AG20443 (cell line): ENCODE data around the gene MGME1.
"Not testable (repeated sequence)": the region's sequence is repeated elsewhere in the genome, so short reads cannot be mapped to it uniquely, and the experiment has no call there.

ENCODE experiments used
- DNase-seq: peaks from one replicate; pipeline ENCODE4 v3.0.0; 2012; ENCODE audit warnings: low spot score, mixed read lengths

MGME1 gene

GRCh38 chr20:17960400-17960885, 8.4 kb upstream of the MGME1 start:
- DNase-seq, result not testable (repeated sequence)

GRCh38 chr20:17960927-17961586, 7.8 kb upstream of the MGME1 start:
- no peak for DNase-seq

GRCh38 chr20:17961587-17961940, 7.3 kb upstream of the MGME1 start:
- DNase-seq, result no peak

- DNase-seq, result no peak
Measured at GRCh38 chr20:17963114-17963897, 5.5 kb upstream of the MGME1 start.

GRCh38 chr20:17964073-17964472, 4.7 kb upstream of the MGME1 start:
- DNase-seq, result no peak

- DNase-seq, result no peak
Measured at GRCh38 chr20:17964632-17965031, 4.2 kb upstream of the MGME1 start.

- no peak for DNase-seq
Measured at GRCh38 chr20:17965042-17965697, 3.6 kb upstream of the MGME1 start.

- DNase-seq, result peak; percentile 28
Measured at GRCh38 chr20:17966432-17967310, 2.1 kb upstream of the MGME1 start.

GRCh38 chr20:17967521-17968365, 1.1 kb upstream of the MGME1 start:
- DNase-seq, result peak; percentile 19

GRCh38 chr20:17969278-17969883, 563 bp downstream of the MGME1 start:
- DNase-seq, result peak; percentile 27

GRCh38 chr20:17969884-17970409, 1.1 kb downstream of the MGME1 start:
- peak; percentile 44 for DNase-seq

- peak; percentile 49 for DNase-seq
Measured at GRCh38 chr20:17971300-17972013, 2.6 kb downstream of the MGME1 start.

GRCh38 chr20:17972121-17972520, 3.3 kb downstream of the MGME1 start:
- DNase-seq, result no peak

GRCh38 chr20:17976305-17976704, 7.5 kb downstream of the MGME1 start:
- no peak for DNase-seq

GRCh38 chr20:17985388-17986018, 16.7 kb downstream of the MGME1 start:
- no peak for DNase-seq

- no peak for DNase-seq
Measured at GRCh38 chr20:17987988-17988387, 19.2 kb downstream of the MGME1 start.

GRCh38 chr20:17990278-17990972, 21.6 kb downstream of the MGME1 start:
- no peak for DNase-seq

GRCh38 chr20:17992224-17992637, 23.4 kb downstream of the MGME1 start:
- no peak for DNase-seq
